ENCODE measurements around the gene HIP1.

- TF ChIP-seq TEAD4 (IDR thresholded peaks at IDR 0.05) (no peak), CEBPB (IDR thresholded peaks at IDR 0.05) (no peak)
These were observed 19.1 kb upstream of the HIP1 start for GRCh38 chr7:75757860-75758259.

Data from Ishikawa (cell line).